Inferior parietal cortex (tissue), 1 donor: ENCODE results near the gene TTLL1.

Source experiments
- DNase-seq: peaks from one replicate; pipeline ENCODE4 v3.0.0-alpha.2; 2016; ENCODE audit errors: extremely low spot score

TTLL1 gene

GRCh38 chr22:42994276-42994916, 94.8 kb downstream of the TTLL1 start:
- DNase-seq: no peak

- no peak for DNase-seq
Measured at GRCh38 chr22:42993651-42994275, 95.4 kb downstream of the TTLL1 start.

- DNase-seq: no peak
Measured at GRCh38 chr22:42992886-42993479, 96.2 kb downstream of the TTLL1 start.

GRCh38 chr22:42992092-42992491, 97.1 kb downstream of the TTLL1 start:
- DNase-seq: no peak

- no peak for DNase-seq
Measured at GRCh38 chr22:42991010-42991651, 98.1 kb downstream of the TTLL1 start.

GRCh38 chr22:42990131-42990838, 98.9 kb downstream of the TTLL1 start:
- DNase-seq: no peak
